Adrenal gland (tissue), 12 donors: ENCODE measurements around the gene ZFP62. TPM values are rescaled to one million over a fixed set of nuclear protein-coding genes. Genes with fewer than 3 reads are reported as not detected.

ENCODE experiments used
- DNase-seq, 7 donors: peaks; one replicate each; pipeline ENCODE4 v3.0.0-alpha.2; 2019 to 2020
- H3K27ac ChIP-seq, 5 donors: fragments of 200-600 bp; sonication (generic) in 4 of 5; 1 replicate in 3 of 5; 2 replicates in 2 of 5; pipeline versions ENCODE4 v1.5.1 to v1.8.0; 2016 to 2020; ENCODE audit warnings: mild to moderate bottlenecking in 1 of 5
- H3K27me3 ChIP-seq: fragments of 200-600 bp; 2 replicates; pipeline ENCODE4 v1.8.0; 2021
- H3K36me3 ChIP-seq, 2 donors: fragments of 200-600 bp; replicated peaks in 1 of 2; 1 replicate in 1 of 2; 2 replicates in 1 of 2; pipeline versions ENCODE4 v1.5.1 to v1.8.0; 2018 to 2022
- H3K4me1 ChIP-seq, 2 donors: fragments of 200-600 bp; replicated peaks in 1 of 2; 1 replicate in 1 of 2; 2 replicates in 1 of 2; pipeline versions ENCODE4 v1.5.1 to v1.8.0; 2018 to 2021
- H3K4me3 ChIP-seq, 4 donors: fragments of 200-600 bp; sonication (generic) in 3 of 4; one replicate each; pipeline ENCODE4 v1.5.1; 2016 to 2018
- H3K9me3 ChIP-seq, 3 donors: fragments of 200-600 bp; sonication (generic) in 1 of 3; replicated peaks in 1 of 3; 1 replicate in 2 of 3; 2 replicates in 1 of 3; pipeline versions ENCODE4 v1.5.1 to v1.8.0; 2016 to 2021
- CTCF ChIP-seq, 6 experiments: fragments of 450-650 bp in 4 of 6; fragments of 200-600 bp in 2 of 6; sonication (generic) in 1 of 6; IDR thresholded peaks; 1 replicate in 5 of 6; 2 replicates in 1 of 6; pipeline versions ENCODE4 v1.5.1 to v1.8.0; 2016 to 2021; ENCODE audit warnings: antibody characterized with exemption in 6 of 6, mild to moderate bottlenecking in 2 of 6, moderate library complexity in 1 of 6
- POLR2A ChIP-seq, 2 donors: fragments of 450-650 bp; IDR thresholded peaks; one replicate each; pipeline ENCODE4 v1.6.1; 2017; ENCODE audit warnings: antibody characterized with exemption in 2 of 2, mild to moderate bottlenecking in 2 of 2, moderate library complexity in 1 of 2
- WGBS, 4 donors: extraction: QIAGEN DNeasy Blood & Tissue Kit in 2 of 4; methylation state at CpG; one replicate each; pipeline versions ENCODE4 v1.1.5 to v1.1.7; 2013 to 2017; 5-methylcytosine and 5-hydroxymethylcytosine counted together
- intact Hi-C, 2 donors: fragments of 100-400 bp; cut with DNase I; formaldehyde crosslinking; loops; one replicate each; pipeline versions ENCODE4 v1.14.1 to v1.15.0; 2022 to 2023
- polyA plus RNA-seq, 3 donors: library from polyadenylated mRNA; stranded (reverse); fragments of 200-250 nt in 2 of 3; fragments of 350-450 nt in 1 of 3; fragmentation: Illumina TruSeq in 1 of 3; extraction: RNeasy Lipid Tissue Mini Kit (QIAGEN cat#74804) in 1 of 3; gene quantifications; one replicate each; pipeline ENCODE4 v1.2.3, GENCODE V29; 2013 to 2014
- total RNA-seq, 9 donors: library from RNA; depleted of rRNA in 4 of 9; stranded (reverse); fragments of >200 nt in 4 of 9; fragments of 120-200 nt in 1 of 9; fragmentation: NEBNext Ultra II Directional in 1 of 9; extraction: Animal tissue kit (Norgen Biotek cat#: 25700) in 1 of 9; gene quantifications; one replicate each; pipeline versions ENCODE4 v1.1.0 to v1.2.4, GENCODE V29; 2013 to 2023
- donor health status: healthy with polysubstance abuse.
- donor health status: Bipolar disorder and iron deficiency.
- donor health status: DM: yes; HTN: yes; CAD: no.
- donor health status: DM: no; HTN: no; CAD: no.
- donor health status: DM: no; HTN: no; CAD: no.
- donor health status: DM: yes; HTN: yes; CAD: no.

ZFP62 gene
- total and polyA plus RNA-seq, 12 donors: 8.5 to 39.7 (median 16.5) TPM

DNA sequence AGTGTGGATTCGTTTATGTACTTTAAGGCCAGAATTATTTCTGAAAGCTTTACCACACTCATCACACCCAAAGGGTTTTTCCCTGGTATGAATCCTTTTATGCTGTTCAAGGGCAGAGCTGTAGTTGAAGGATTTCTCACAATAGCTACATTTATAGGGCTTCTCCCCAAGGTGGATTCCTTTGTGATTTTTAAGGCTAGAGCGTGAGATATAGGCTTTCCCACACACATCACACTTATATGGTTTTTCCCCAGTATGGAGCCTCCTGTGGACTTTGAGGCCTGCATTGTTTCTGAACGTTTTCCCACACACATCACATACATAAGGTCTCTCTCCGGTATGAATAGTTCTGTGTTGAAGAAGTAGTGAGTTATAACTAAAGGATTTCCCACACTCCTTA lies 11.2 kb downstream of the ZFP62 start:
- no peak overlapping the region for H3K27ac ChIP-seq
- H3K36me3 ChIP-seq: peaks cover 0 to 24% of the 10 kb centered on the region in 2 donors
- no peak overlapping the region for H3K4me3 ChIP-seq
- intact Hi-C loops: no loop called here
- WGBS, 4 donors: 93 to 95% (median 94%) methylated on average over 4 of the region's 4 CpGs
- TF ChIP-seq CTCF (IDR thresholded peaks at IDR 0.05) (no peak), POLR2A (IDR thresholded peaks at IDR 0.05) (no peak)
- no peaks in the 10 kb centered on the region for H3K27me3 ChIP-seq
- no peaks in the 10 kb centered on the region for H3K9me3 ChIP-seq
- no peaks in the 10 kb centered on the region for H3K4me1 ChIP-seq
- no peak for DNase-seq

DNA sequence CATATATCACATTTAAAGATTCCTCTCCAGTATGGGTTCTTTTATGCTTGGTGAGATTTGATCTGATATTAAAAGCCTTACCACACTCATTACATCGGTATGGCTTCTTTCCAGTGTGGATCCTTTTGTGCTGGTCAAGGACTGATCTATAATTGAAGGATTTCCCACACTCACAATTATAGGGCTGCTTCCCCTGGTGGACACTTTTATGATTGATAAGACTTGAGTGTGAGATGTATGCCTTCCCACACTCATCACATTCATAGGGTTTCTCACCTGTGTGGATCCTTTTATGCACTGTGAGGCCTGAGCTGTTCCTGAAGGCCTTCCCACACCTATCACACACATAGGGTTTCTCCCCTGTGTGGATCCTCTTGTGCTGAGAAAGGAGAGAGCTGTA lies 12.2 kb downstream of the ZFP62 start:
- intact Hi-C loops: no loop called here
- 94 to 100% (median 99%) methylated on average over 1 of the region's 1 CpG for WGBS, 4 donors
- peaks cover 0 to 24% of the 10 kb centered on the region in 2 donors for H3K36me3 ChIP-seq
- H3K27ac ChIP-seq: no peak overlapping the region
- H3K4me1 ChIP-seq: no peaks in the 10 kb centered on the region
- no peak for TF ChIP-seq CTCF (IDR thresholded peaks at IDR 0.05)
- TF ChIP-seq POLR2A (IDR thresholded peaks at IDR 0.05): no peak
- no peaks in the 10 kb centered on the region for H3K27me3 ChIP-seq
- no peaks in the 10 kb centered on the region for H3K9me3 ChIP-seq
- DNase-seq: no peak
- no peak overlapping the region for H3K4me3 ChIP-seq

GRCh38 chr5:180848265-180848664 lies 12.8 kb downstream of the ZFP62 start:
- H3K27ac ChIP-seq: no peak overlapping the region
- WGBS, 4 donors: 97 to 100% (median 100%) methylated on average over 1 of the region's 1 CpG
- no peak overlapping the region for H3K4me3 ChIP-seq
- H3K36me3 ChIP-seq: peaks cover 0 to 24% of the 10 kb centered on the region in 2 donors
- DNase-seq: no peak
- intact Hi-C loops: no loop called here
- H3K27me3 ChIP-seq: no peaks in the 10 kb centered on the region
- H3K9me3 ChIP-seq: no peaks in the 10 kb centered on the region
- no peaks in the 10 kb centered on the region for H3K4me1 ChIP-seq
- no peak for TF ChIP-seq CTCF (IDR thresholded peaks at IDR 0.05)
- TF ChIP-seq POLR2A (IDR thresholded peaks at IDR 0.05): no peak

DNA sequence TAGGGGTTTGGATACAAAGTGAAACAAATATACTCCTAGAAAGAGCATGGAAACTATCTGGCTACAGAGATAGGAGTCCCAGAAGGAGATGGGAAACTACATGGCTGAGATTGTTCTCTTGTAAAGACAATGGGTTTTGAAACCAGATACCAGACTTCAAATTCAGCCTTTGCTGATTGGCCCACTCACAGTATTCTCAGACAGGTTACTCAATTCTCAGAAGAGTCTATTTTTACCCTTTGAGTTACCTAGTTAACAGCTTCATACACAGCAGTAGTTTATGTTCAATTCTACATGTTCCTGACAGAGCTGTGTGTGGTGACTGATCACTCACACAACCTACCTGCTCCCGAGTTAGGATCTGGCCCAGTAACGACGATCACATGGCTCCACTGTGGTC lies 14.1 kb downstream of the ZFP62 start:
- 33 to 49% (median 33%) methylated on average over 3 of the region's 3 CpGs for WGBS, 4 donors
- Histone ChIP-seq H3K9me3 (no peaks in the 10 kb centered on the region), H3K36me3 (peaks cover 0 to 24% of the 10 kb centered on the region in 2 donors), H3K27me3 (no peaks in the 10 kb centered on the region), H3K4me1 (no peaks in the 10 kb centered on the region), H3K27ac (no peak overlapping the region), H3K4me3 (no peak overlapping the region)
- no peak for DNase-seq
- intact Hi-C loops: no loop called here
- TF ChIP-seq POLR2A (IDR thresholded peaks at IDR 0.05): no peak
- TF ChIP-seq CTCF (IDR thresholded peaks at IDR 0.05): no peak
